ENCODE results near the gene CNNM3.

Gene CNNM3

DNA sequence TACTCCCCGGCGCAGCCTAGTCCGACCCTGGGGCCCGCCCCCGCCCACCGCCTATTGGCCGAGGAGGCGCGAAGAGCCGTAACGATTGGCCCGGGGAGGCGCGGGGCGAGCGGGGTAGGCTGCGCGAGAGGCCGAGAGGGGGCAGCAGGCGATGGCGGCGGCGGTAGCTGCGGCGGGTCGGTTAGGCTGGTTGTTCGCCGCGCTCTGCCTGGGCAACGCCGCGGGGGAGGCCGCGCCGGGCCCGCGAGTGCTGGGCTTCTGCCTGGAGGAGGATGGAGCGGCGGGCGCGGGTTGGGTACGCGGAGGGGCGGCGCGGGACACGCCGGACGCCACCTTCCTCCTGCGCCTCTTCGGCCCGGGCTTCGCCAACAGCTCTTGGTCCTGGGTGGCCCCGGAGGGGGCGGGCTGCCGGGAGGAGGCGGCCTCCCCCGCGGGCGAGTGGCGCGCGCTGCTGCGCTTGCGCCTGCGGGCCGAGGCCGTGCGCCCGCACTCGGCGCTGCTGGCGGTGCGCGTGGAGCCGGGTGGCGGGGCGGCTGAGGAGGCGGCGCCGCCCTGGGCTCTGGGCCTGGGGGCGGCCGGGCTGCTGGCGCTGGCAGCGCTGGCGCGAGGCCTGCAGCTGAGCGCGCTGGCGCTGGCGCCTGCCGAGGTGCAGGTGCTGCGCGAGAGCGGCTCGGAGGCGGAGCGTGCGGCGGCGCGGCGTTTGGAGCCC lies at the start of gene CNNM3:
Gene CNNM3 (plus strand): TSS at position 142 of the 709 bp plus-strand sequence. CDS start 10 bp downstream, at position 152.
- TF ChIP-seq CTCF (IDR thresholded peaks at IDR 0.05; ENCODE audit: insufficient read depth, low read length, poor library complexity, severe bottlenecking), result peak; percentile 43
- peaks cover 1% of the 10 kb centered on the region; the same call in 1 of the 2 replicates for H3K36me3 ChIP-seq (ENCODE audit: control insufficient read depth, insufficient read depth, low read length)
- H3K27me3 ChIP-seq (replicated peaks; ENCODE audit: control insufficient read depth, insufficient read depth, low read length), result no peaks in the 10 kb centered on the region
- peak within 1 kb of the TSS; percentile 74 for H3K4me3 ChIP-seq (replicated peaks; ENCODE audit: low read depth, low read length)
- peak; percentile 95 for DNase-seq (ENCODE audit: extremely low read depth, insufficient read length)

GRCh38 chr2:96767135-96767871 lies 48.8 kb upstream of the CNNM3 start:
- no peak for TF ChIP-seq CTCF (IDR thresholded peaks at IDR 0.05; ENCODE audit: insufficient read depth, low read length, poor library complexity, severe bottlenecking)
- DNase-seq (ENCODE audit: extremely low read depth, insufficient read length), result no peak
- Histone ChIP-seq H3K4me3 (replicated peaks; ENCODE audit: low read depth, low read length) (no peak overlapping the region), H3K27me3 (replicated peaks; ENCODE audit: control insufficient read depth, insufficient read depth, low read length) (no peaks in the 10 kb centered on the region), H3K36me3 (ENCODE audit: control insufficient read depth, insufficient read depth, low read length) (no peaks in the 10 kb centered on the region; the same call in 1 of the 2 replicates)

DNA sequence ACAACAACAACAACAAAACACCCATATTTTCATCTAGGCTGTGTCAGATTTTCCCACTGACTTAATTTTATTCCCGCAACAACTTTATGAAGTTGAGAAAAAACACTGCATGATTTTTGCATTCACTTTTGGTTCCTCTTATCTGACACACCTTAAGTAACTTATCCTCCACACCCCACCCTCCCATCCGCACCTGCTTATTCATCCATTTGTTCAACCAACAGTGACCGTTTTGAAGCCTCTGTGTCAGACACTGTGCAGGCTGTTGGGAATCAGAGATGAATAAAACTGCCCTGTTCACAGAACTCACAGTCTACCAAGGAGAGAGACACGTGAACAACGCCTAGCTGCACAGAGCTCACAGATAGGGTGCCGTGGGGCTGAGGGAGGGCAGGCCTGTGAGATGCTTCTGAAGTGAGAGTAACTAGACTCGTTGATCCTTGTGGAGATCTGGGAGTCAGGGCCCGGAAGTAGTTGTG lies 47.9 kb upstream of the CNNM3 start:
- no peak for DNase-seq (ENCODE audit: extremely low read depth, insufficient read length)

GRCh38 chr2:96769814-96770213 lies 46.3 kb upstream of the CNNM3 start:
- no peak overlapping the region for H3K4me3 ChIP-seq (replicated peaks; ENCODE audit: low read depth, low read length)
- no peak for DNase-seq (ENCODE audit: extremely low read depth, insufficient read length)
- H3K27me3 ChIP-seq (replicated peaks; ENCODE audit: control insufficient read depth, insufficient read depth, low read length), result no peaks in the 10 kb centered on the region
- no peak for TF ChIP-seq CTCF (IDR thresholded peaks at IDR 0.05; ENCODE audit: insufficient read depth, low read length, poor library complexity, severe bottlenecking)
- no peaks in the 10 kb centered on the region; the same call in 1 of the 2 replicates for H3K36me3 ChIP-seq (ENCODE audit: control insufficient read depth, insufficient read depth, low read length)

More for the DNA sequence above, 47.9 kb upstream of the CNNM3 start:
- TF ChIP-seq CTCF (IDR thresholded peaks at IDR 0.05; ENCODE audit: insufficient read depth, low read length, poor library complexity, severe bottlenecking), result no peak
- H3K27me3 ChIP-seq (replicated peaks; ENCODE audit: control insufficient read depth, insufficient read depth, low read length), result no peaks in the 10 kb centered on the region
- H3K4me3 ChIP-seq (replicated peaks; ENCODE audit: low read depth, low read length), result peak overlapping the region; percentile 13; the same call in 1 of the 2 replicates
- no peaks in the 10 kb centered on the region; the same call in 1 of the 2 replicates for H3K36me3 ChIP-seq (ENCODE audit: control insufficient read depth, insufficient read depth, low read length)

DNA sequence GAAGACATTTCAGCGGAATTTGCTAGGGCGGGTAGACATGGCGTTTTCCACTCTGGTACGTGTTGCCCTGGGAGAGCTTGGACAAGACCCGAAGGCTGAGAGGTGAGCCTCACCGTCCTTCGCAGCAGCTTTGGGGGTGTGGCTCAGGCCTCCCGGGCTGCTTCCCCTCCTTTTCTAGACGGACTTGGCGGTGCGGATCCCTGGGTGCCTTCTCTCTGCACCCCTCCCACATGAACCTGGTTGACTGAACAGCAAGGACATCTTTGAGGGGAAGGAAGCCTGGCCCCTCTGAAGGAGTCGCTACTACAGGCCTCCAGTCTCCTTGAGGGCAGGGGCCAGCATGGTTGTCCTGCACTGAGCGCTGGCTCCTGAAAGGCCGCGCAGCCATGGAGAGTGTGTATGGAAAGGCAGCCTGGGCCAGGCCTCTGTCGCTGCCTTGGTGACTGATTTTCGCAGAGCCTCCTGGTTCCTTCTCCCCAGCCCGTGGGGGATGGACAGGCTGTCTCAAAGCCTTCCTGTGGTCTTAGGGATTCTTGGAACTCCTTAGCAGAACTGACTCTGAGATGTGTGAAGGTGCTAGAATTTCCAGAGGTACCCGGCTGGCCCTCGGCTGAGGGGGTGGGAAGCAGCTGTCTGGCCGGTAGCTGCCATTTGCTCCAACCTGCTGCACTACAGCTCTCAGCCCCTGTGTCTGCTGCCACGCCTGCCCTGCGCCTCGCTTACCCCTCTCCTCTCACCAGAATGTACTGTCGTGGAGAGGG lies 45.4 kb upstream of the CNNM3 start:
- H3K36me3 ChIP-seq (ENCODE audit: control insufficient read depth, insufficient read depth, low read length), result no peaks in the 10 kb centered on the region; the same call in 1 of the 2 replicates
- H3K27me3 ChIP-seq (replicated peaks; ENCODE audit: control insufficient read depth, insufficient read depth, low read length), result no peaks in the 10 kb centered on the region
- DNase-seq (ENCODE audit: extremely low read depth, insufficient read length), result no peak
- H3K4me3 ChIP-seq (replicated peaks; ENCODE audit: low read depth, low read length), result no peak overlapping the region
- no peak for TF ChIP-seq CTCF (IDR thresholded peaks at IDR 0.05; ENCODE audit: insufficient read depth, low read length, poor library complexity, severe bottlenecking)

Data from GM06990 (cell line).